Measurements from ENCODE around the gene TIMMDC1.
"Not testable (repeated sequence)": the region's sequence is repeated elsewhere in the genome, so short reads cannot be mapped to it uniquely, and the experiment has no call there.

The TIMMDC1 gene

GRCh38 chr3:119559441-119559963 is 61.2 kb downstream of the TIMMDC1 start, which contains the start of gene CD80:
Gene CD80, minus strand, starts transcription at chr3:119559614. Its CDS starts 1,886 bp downstream, at chr3:119557728.
- H3K4me3 ChIP-seq (ENCODE audit: low read depth, low read length): no peak within 1 kb of the TSS
- TF ChIP-seq, protein P1, sequence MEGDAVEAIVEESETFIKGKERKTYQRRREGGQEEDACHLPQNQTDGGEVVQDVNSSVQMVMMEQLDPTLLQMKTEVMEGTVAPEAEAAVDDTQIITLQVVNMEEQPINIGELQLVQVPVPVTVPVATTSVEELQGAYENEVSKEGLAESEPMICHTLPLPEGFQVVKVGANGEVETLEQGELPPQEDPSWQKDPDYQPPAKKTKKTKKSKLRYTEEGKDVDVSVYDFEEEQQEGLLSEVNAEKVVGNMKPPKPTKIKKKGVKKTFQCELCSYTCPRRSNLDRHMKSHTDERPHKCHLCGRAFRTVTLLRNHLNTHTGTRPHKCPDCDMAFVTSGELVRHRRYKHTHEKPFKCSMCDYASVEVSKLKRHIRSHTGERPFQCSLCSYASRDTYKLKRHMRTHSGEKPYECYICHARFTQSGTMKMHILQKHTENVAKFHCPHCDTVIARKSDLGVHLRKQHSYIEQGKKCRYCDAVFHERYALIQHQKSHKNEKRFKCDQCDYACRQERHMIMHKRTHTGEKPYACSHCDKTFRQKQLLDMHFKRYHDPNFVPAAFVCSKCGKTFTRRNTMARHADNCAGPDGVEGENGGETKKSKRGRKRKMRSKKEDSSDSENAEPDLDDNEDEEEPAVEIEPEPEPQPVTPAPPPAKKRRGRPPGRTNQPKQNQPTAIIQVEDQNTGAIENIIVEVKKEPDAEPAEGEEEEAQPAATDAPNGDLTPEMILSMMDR (IDR thresholded peaks at IDR 0.05; ENCODE audit: control insufficient read depth, extremely low read depth, insufficient read depth): peak; percentile 60
- DNase-seq (ENCODE audit: low read depth): peak; percentile 39

- no peak overlapping the region for H3K4me3 ChIP-seq (ENCODE audit: low read depth, low read length)
- TF ChIP-seq, protein P1 (IDR thresholded peaks at IDR 0.05; ENCODE audit: control insufficient read depth, extremely low read depth, insufficient read depth): no peak
- DNase-seq (ENCODE audit: low read depth): no peak
These were observed 61.8 kb downstream of the TIMMDC1 start for GRCh38 chr3:119560160-119560559.

GRCh38 chr3:119562307-119562961 is 64.1 kb downstream of the TIMMDC1 start:
- no peak overlapping the region for H3K4me3 ChIP-seq (ENCODE audit: low read depth, low read length)
- TF ChIP-seq, protein P1 (IDR thresholded peaks at IDR 0.05; ENCODE audit: control insufficient read depth, extremely low read depth, insufficient read depth): no peak
- no peak for DNase-seq (ENCODE audit: low read depth)

GRCh38 chr3:119563334-119563733 is 65.0 kb downstream of the TIMMDC1 start:
- H3K4me3 ChIP-seq (ENCODE audit: low read depth, low read length); DNase-seq (ENCODE audit: low read depth): not testable (repeated sequence)

GRCh38 chr3:119569156-119569555 is 70.8 kb downstream of the TIMMDC1 start:
- no peak for DNase-seq (ENCODE audit: low read depth)
- TF ChIP-seq, protein P1 (IDR thresholded peaks at IDR 0.05; ENCODE audit: control insufficient read depth, extremely low read depth, insufficient read depth): no peak
- no peak overlapping the region for H3K4me3 ChIP-seq (ENCODE audit: low read depth, low read length)

DNA sequence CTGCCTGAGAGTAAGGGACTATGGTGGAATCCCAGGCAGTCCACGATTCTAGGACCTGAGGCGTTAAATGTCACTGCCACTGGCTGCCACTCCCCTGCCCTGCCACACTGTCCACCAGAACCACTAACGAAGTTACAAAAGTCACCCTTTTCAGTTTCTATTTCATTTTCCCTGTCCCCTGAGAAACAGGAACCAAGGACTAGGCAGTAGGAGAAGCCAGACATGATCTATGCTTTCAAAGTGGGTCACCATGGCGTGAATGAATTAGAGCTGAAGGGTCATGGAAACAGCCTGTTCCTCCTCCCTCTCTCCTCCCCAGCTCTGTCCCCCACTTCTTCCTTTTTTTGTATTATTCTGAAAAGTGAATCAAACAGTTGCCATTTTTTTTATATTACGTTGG is 71.9 kb downstream of the TIMMDC1 start:
- TF ChIP-seq, protein P1 (IDR thresholded peaks at IDR 0.05; ENCODE audit: control insufficient read depth, extremely low read depth, insufficient read depth): no peak
- no peak overlapping the region for H3K4me3 ChIP-seq (ENCODE audit: low read depth, low read length)
- DNase-seq (ENCODE audit: low read depth): no peak

DNA sequence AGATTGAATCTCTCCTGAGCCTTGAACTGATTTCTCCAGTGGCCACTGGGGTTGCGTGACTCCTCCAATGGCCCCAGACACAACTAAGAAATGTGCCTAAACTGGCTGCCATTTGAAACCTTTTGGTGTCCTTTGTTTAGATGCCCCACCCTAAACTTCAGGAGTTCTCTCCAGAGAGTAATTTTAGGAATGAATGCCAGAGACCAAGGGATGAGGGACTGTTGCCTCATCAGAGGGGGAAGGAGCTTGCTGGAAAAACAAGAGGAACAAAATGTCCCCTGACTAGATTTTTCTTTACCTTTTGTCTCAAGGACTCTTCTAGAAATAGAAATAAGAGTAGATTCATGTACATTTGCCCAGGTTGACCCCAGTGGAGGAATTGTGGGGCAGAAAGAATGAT is 72.9 kb downstream of the TIMMDC1 start:
- TF ChIP-seq, protein P1 (IDR thresholded peaks at IDR 0.05; ENCODE audit: control insufficient read depth, extremely low read depth, insufficient read depth): no peak
- no peak for DNase-seq (ENCODE audit: low read depth)
- H3K4me3 ChIP-seq (ENCODE audit: low read depth, low read length): no peak overlapping the region
